ENCODE measurements around the gene SMCO1.

The SMCO1 gene

GRCh38 chr3:196499061-196499460 lies 16.1 kb downstream of the SMCO1 start:
- no peak for TF ChIP-seq CTCF (IDR thresholded peaks at IDR 0.05; ENCODE audit: borderline replicate concordance, insufficient read depth, low read depth, low read length)
- no peak overlapping the region for H3K4me3 ChIP-seq (ENCODE audit: low read depth, low read length)

- no peak for TF ChIP-seq CTCF (IDR thresholded peaks at IDR 0.05; ENCODE audit: borderline replicate concordance, insufficient read depth, low read depth, low read length)
- H3K4me3 ChIP-seq (ENCODE audit: low read depth, low read length), result no peak overlapping the region
These were observed 16.8 kb downstream of the SMCO1 start for GRCh38 chr3:196498297-196498696.

GRCh38 chr3:196496183-196496582 lies 19.0 kb downstream of the SMCO1 start:
- no peak overlapping the region for H3K4me3 ChIP-seq (ENCODE audit: low read depth, low read length)
- no peak for TF ChIP-seq CTCF (IDR thresholded peaks at IDR 0.05; ENCODE audit: borderline replicate concordance, insufficient read depth, low read depth, low read length)

GRCh38 chr3:196493292-196493691 lies 21.9 kb downstream of the SMCO1 start:
- no peak overlapping the region for H3K4me3 ChIP-seq (ENCODE audit: low read depth, low read length)
- TF ChIP-seq CTCF (IDR thresholded peaks at IDR 0.05; ENCODE audit: borderline replicate concordance, insufficient read depth, low read depth, low read length), result no peak

- no peak for TF ChIP-seq CTCF (IDR thresholded peaks at IDR 0.05; ENCODE audit: borderline replicate concordance, insufficient read depth, low read depth, low read length)
- no peak overlapping the region for H3K4me3 ChIP-seq (ENCODE audit: low read depth, low read length)
These were observed 23.1 kb downstream of the SMCO1 start for GRCh38 chr3:196492080-196492479.

- no peak for TF ChIP-seq CTCF (IDR thresholded peaks at IDR 0.05; ENCODE audit: borderline replicate concordance, insufficient read depth, low read depth, low read length)
- H3K4me3 ChIP-seq (ENCODE audit: low read depth, low read length), result no peak overlapping the region
These were observed 25.4 kb downstream of the SMCO1 start for GRCh38 chr3:196489747-196490146.

- peak; percentile 22; the same call in 1 of the 2 replicates for TF ChIP-seq CTCF (IDR thresholded peaks at IDR 0.05; ENCODE audit: borderline replicate concordance, insufficient read depth, low read depth, low read length)
- no peak overlapping the region for H3K4me3 ChIP-seq (ENCODE audit: low read depth, low read length)
These were observed 28.9 kb downstream of the SMCO1 start for GRCh38 chr3:196486263-196486662.
